AML-193 (cell line): ENCODE results near the gene EXOSC7.
"Not testable (repeated sequence)": the region's sequence is repeated elsewhere in the genome, so short reads cannot be mapped to it uniquely, and the experiment has no call there.

Source experiments
- DNase-seq, 2 experiments: peaks; one replicate each; lab custom pipeline; 2025; lab: John Stamatoyannopoulos, UW

The EXOSC7 gene

DNA sequence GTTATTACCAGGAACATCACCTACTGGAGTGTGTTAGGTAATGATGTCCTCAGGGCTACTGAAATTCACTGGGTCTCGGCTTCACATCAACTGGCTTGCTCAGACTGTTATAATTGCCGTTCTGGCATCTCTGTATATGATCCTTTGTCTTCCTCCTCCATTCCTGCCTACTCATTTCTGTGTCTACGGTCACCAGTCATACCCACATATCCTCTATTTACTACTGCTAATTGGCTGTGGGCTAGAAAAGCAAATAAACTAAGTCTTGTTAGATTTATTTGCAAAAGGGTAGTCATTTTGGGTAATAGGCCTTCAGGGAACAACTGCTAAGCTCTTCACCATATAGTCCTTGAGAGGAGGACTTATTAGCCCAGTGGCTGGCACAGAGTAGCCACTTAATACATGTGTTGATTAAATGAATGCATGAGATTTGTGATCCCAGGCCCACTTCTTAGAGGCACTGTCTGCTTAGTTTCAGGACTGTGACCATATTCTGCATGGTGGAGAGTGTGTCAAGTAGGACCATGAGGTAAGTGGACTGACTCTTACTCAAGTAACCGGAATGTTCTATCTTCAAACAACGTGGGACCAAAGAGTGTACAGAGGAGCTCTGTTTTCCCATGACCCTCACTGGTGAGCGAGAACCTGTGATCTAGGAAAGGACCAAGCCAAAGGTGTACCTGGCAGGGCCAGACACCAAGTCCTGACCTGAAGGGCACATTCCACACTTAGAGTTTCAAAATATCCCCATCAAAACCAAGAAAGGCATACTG, 13.2 kb upstream of the EXOSC7 start:
- no peak for DNase-seq

DNA sequence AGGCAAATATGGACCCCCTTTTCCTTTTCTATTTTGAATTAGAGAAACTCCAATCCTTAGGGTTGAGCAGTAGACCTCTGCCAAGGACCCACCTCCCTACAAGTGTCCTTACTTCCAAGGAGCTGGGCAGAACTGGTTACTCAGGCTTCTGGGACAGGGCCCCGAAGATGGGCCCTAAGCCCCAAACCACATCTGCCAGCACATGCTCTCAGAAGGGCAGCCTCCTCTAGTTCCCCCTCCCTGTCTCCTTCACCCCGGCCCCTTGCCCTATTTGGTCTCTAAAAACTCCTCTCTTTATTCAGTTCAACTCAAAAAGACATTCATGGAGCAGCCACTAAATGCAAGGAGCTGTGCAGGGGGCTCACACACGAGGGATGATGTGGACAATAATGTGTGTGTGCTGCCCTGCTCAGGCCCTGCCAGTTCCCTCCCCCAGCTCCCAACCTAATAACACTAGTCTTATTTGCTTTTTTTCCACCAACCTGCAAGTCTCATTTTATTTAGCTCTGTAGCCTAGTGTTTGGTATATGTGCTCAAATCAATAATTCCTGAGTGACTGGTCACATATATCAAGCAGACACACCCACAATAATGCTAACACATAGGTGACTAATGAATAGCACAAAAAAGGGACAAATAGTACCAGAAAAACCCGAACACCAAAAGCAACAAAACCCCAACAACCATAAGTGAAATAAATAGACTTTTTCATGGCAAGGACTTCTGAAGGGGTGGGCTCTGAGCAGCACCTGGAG, 12.3 kb upstream of the EXOSC7 start:
- DNase-seq = no peak

DNA sequence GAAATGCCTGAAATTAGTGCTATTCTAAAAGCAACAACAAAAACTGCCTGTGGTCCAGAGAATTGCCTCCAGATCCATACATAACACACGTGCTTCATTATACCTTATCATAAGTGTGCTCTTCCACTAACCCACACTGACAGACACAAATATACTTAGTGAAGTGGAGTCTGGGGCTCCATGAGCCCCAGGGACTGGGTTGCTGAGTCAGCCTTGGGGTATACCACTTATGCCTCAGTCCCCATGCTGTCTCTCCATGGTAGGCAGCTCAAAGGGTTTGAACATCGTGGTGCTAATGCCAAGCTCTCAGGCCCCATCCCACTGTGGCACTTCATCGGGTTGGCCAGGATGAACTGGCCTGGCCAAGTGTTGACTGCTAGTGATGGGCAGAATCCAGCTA, 10.9 kb upstream of the EXOSC7 start:
- no peak for DNase-seq

DNA sequence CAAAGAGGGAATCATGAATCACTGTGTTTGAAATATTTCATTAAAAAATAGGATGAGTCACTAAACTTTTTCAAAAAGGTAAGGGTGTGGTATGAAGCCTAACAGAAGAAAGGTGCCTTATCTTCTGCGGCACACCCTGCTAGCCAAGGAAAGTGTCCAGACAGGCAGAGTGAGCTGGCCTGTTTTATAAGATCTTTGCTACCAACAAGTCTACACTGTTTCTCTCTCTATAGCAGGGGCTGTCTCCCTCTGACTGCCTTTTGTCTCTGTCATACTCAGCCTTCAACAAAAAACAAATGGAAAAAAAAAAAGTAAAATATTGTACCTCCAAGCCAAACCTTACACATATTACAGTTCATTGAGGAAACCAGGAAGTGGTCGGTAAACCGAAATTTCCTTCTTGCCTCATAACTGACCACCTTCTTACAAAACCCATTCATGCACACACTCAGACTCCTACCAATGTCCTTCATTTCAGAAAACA, 9.2 kb upstream of the EXOSC7 start:
- DNase-seq = peak; percentile 99

DNA sequence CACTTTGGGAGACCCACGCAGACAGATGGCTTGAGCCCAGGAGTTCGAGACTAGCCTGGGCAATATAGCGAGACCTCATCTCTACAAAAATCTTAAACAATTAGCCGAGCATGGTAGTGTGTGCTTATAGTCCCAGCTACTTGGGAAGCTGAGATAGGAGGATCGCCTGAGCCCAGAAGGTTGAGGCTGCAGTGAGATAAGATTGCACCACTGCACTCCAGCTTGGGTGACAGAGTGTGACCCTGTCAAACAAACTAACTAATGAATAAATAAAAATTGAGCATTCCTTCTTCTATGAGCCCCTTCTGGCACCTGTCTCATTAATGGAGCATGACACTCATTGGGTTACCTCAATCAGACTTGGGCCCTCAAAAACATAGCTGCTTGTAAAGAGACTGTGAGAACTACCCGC, 7.6 kb upstream of the EXOSC7 start:
- no peak for DNase-seq

DNA sequence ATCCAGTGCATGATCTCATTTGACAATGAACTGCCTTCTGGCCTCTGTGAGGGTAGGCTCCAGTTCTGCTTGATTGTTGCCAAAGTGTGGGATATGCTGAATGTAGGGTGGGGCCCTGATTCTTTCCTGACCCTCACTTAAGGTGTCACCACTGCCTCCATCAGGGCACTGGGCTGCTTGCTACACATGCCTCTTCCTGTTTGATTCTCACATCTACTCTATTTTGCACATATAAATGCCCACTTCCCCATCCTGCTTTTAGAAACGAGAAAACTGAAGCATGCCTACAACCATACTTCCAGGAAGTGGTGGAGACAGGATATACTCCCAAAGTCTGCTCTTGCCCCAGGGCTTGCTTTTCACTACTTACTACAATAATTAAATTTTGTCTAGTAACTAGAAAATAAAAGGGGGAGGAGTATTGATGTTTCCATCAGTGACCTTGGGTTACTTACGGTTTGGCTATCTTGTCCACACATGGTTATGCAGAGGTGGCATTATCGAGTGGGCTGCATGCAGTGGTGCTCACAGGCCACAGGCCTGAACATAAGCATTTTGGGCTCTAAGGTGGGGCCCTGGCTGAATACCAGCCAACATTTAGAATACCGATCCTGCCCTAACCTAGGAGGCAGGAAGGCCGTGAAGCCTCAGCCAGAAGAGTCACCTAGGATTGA, 6.8 kb upstream of the EXOSC7 start:
- DNase-seq = peak; percentile 99

DNA sequence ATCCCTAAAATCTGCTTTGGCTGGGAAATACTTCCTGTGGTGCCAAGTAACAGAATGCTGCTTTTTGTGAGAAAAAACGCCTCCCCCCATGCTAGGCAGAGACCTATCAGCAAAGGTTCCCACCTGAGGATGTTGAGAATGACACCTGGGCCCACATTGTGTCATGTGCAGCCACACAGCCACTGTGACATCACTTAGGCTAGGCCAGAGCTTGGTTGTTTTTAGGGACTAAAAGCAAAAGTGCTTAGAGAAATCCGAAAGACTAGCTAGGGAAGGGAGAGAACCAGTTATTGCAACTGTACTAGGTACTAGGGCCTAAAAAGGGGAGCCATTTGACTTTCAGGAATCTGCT, 6.2 kb upstream of the EXOSC7 start:
- no peak for DNase-seq

DNA sequence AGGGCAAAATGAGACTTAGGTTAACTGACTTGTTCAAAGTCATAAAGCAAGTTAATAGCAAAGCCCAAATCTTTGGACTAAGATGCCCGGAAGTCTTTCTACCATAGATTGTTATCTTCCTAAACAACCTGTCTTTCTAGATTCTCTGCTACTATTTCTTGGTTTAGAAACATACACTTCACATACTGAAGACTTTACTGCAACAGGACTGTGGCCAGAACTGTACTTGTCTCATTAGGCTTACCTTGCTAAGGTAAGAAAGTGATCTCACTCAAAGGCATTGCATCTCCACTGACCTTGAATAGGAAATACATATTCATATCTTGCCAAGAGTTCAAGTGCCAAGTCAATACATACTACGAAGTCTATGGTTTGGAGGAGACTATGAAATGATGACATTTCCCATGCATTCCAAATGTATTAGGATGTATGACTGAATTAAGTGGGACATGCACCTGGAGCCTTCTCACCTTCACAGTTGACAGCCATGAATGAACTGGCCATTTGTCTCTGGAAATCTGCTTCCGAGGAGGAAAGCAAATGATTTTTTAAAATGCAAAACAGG, 5.0 kb upstream of the EXOSC7 start:
- no peak for DNase-seq

DNA sequence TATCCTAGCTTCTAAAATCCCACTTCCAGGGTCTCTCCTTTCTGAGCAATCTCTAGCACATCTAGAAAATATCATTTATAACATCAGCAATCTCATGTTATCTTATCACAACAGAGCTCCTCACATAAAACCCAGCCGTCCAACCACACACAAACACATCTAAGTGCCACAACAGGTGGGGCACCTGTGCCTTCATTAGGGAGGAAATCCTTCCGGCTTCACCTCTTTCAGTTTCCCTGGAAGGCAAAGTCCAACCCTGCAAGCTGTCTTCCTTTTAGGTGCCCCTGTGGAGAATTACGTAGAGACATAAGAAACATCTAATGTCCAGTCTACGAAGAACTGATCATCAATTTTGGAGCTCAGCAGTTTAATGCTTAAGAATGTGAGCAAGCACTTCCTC, 1.6 kb upstream of the EXOSC7 start:
- no peak for DNase-seq

DNA sequence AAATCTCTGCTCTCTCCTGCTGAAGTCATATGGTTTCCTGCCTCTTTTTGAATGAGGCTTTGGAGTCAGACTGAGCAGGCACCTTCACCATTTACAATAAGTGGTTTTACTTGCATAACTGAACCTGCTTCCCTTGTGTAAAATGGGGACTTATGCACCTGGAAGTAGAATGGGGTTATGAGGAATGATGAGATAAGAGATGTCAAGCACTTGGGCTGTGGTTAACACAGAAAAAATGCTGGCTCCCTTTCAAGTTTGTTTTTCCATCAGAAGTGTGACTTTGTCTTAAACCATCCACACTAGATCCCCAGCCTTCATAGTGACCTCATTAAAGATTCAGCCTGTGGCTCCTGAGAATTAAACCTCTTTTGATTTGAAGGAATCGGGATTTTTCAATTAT, 5.2 kb downstream of the EXOSC7 start:
- DNase-seq = peak in 1 of 2 experiments; percentile 20

DNA sequence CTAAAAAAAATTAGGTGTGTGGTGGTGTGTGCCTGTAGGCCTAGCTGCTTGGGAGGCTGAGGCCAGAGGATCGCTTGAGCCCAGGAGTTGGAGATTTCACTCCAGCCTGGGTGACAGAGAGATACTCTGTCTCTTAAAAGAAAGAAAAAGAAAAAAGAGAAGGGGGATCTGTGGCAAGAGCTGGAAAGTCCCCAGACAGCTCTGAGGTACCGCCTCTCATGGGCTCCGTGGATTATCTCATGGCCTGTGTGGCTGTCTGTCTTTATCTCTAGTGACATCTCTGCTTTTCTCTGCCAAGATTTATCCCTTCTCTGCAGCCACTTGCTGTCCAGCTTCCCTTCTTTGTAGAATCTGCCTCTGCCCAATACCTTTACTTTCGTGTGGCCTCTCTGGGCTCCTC, 5.7 kb downstream of the EXOSC7 start:
- no peak for DNase-seq

DNA sequence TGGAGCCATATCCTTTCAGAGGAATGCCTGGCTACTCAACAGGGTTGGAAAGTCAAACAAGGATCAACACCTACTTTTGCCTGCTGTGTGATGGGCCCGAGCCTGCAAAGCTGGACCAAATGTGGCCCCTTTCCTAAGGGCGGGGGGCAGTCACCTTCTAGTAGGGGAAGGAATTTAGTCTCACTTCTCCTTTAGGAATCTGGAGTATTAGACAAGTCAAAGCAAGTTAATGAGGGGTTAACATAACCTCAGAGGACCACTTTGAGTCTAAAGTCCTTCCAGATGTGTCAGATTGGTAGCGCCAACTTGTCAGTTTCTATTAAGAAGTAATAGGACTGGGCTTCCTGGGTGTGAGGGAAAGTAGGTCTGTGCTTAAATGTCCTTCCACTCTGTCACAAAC, 6.8 kb downstream of the EXOSC7 start:
- DNase-seq = no peak

DNA sequence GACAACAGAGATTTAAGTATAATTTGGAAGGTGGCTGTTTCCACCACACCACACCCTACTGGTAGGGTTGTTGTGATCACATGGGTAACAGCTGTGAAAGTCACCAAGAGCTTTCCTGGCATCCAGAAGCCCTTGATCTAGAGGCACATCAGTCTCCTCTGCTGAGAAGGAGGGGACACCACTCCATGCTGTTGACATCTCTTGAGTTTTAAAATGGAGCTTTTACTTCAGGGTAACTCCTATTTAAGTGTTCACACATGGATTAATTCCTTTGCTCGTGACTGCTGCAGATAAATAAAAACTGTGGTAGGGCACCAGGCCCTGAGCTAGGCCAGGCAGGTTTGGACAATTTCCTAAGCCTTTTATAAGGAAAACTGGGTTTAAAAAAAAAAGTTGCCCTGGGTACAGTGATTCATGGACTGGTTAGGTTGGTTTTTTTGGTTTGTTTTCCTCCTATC, 7.5 kb downstream of the EXOSC7 start:
- no peak for DNase-seq

DNA sequence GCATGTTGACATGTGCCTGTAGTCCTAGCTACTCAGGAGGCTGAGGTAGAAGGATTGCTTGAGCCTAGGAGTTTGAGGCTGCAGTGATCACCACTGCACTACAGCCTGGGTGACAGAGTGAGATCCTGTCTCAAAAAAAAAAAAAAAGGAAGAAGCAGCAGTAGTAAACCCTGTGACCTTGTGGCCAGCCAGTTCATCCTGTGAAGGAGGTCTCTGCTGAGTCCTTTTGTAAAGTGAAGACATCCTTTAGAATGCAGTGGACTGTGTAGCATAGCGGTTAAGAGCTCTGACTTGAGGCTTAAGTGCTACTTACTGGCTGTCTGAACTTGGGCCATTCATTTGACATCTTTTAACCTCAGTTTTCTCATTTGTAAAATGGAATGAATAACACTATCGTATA, 8.3 kb downstream of the EXOSC7 start:
- DNase-seq = peak; percentile 73 to 80

DNA sequence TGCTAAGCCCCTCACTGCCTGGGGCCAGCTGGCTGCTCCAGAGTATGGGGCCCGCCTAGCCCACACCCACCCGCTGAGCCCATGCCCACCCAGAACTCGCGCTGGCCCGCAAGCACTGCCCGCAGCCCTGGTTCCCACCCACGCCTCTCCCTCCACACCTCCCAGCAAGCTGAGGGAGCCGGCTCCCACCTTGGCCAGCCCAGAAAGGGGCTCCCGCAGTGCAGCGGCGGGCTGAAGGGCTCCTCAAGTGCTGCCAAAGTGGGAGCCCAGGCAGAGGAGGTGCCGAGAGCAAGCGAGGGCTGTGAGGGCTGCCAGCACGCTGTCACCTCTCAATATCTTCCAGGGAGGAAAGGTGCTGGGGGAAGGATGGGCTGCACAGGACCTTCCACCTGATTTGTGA, 10.3 kb downstream of the EXOSC7 start:
- DNase-seq = not testable (repeated sequence)

DNA sequence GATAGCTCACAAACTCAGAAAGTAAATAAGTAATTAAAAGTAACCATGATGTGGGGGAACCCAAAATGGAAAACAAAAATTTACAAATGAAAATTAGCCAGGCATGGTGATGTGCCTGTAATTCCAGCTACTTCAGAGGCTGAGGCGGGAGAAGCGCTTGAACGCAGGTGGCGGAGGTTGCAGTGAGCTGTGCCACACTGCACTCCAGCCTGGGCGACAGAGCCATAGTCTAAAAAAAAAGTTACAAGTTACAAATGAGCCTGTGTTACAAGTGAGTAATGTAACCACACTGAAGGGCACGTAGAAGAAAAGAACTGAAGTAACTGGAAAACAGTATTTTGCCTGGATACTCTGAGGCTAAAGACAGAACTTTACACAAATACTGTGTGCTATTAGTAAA, 11.3 kb downstream of the EXOSC7 start:
- DNase-seq = no peak

DNA sequence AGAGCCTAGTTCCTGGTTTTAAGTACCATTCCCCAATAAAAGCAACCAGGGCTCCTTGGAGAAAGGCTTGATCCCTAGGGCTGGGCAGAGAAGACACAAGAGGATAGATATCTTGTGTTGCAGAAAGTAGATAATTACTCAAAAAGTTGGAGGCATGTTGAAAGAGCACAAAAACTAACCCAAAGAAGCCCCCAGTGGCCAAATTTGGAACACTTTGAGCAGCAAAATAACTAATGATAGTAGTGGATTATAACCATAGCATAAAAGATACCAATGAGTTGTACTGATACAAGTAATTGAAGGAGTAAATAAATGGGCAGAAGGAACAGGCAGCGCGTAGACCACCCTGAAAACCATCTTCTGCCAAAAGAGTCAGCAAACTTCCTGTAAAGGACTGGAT, 12.0 kb downstream of the EXOSC7 start:
- peak; percentile 74 to 80 for DNase-seq

DNA sequence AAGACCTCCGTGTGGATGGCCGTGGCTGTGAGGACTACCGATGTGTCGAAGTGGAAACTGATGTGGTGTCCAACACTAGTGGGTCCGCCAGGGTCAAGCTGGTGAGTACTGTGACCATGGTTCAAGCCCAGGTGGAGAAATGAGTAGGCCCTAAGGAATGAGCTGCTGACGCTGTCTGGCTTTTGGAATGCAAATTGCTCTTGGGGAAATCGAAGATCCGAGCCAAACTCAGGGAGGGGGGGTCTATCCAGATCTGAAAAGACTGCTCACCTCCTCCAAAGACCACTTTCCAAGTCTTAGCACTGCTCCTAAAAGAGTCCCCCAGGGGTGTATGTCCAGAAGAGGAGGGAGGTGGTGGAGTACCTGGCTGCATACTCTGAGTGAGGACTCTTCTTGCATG, 13.1 kb downstream of the EXOSC7 start:
- DNase-seq = no peak

DNA sequence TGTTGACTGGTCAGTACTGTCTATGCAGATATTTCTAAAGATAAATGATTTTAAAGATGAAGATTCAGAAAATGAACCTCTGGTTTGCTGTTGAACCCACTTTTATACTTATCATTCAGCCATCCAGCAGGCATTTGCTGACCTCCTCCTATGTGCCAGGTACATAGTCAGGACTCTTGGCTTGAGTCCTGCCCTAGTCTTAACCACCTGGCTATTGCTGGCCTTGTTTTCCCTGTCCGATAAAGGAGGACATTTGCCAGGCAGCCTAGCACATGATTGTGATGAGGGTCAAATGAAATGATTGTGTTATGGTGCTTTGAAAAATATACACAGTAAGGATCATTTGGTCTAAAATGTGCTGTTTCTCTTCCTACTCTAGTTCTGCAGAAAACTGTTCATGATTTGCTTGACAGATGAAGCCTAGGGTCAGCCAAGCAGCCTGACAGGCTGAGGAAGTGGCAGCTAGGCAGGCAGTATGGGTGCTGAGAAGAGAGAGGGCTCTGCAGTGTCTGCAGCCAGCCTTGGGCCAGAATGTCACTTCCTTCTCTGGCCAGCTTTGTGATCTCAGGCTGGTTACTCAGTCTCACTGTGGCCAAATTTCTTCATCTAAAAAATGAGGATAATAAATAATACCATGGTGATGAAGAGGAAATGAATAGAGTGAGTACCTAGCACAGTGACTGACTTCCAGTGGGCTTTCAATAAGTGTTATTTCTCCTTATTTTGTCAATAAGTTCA, 13.8 kb downstream of the EXOSC7 start:
- DNase-seq = peak; percentile 80 to 88

DNA sequence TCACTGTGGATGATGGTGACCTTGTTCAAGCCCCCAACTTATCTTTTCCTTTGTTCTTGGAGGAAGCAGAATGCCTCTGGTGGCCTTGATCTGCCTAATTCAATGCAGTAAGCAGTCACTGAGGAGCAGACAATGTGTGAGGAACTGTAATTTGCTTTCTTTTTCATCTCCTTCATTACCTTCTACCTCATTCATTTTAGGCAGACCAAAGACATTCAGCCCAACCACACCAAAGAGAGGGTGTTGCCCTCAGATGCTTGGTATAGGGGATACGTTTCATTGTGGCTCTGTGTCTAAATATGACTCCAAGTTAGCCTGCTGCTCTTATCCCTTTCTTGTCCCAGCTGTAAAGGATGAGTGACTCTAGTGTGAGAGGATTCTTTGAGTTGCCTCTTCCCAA, 15.3 kb downstream of the EXOSC7 start:
- DNase-seq = no peak

DNA sequence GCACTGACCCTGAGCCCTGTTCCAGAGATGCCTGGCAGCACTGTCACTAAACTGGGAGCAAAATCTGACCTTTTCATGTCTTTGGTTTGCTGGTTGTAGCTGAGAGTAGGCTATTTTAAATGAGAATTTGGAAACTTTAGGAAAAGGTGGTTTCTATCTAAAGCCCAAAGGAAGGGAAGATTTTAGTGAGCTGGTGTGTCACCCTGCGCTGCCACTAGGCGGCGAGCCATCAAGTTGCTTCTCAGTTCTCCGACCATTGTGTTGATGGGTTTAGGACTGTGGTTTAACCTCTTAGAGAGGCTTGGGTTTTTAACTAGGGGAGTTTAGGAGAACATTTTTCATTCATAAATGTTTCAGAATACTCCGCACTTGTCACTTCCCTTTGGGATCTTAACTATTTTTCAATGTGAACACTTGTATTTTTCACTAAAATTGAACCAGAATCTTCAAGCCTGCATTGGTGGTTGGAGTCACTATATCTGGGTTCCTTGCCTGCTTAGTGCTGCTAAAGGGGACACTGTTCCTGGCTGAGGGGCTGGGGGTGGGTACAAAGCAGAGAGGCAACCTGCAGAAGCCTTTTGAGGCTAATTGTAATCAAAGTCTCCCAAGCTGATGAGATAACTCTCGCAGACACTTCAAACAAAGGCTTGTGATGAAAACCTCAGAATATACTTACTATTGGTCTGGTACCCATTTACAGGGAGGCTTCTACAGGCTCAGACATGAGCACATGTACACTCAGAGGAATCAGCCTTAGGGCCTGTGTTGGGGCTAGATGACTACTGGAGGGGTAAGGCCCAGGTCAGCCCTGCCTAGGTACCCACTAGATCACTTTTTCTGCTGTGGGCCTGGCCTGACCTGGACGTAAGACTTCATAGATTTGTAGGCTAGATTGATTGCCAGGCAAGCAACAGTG, 16.8 kb downstream of the EXOSC7 start:
- peak; percentile 17 to 38 for DNase-seq
